Urothelium cell line (cell line): Measurements from ENCODE around the gene ACACA.

Experiments
- DNase-seq: peaks from one replicate; pipeline ENCODE4 v3.0.0; 2011; ENCODE audit warnings: low spot score, mixed read lengths
- FAIRE-seq: peaks from 2 replicates; lab custom pipeline; 2011; peaks lifted over from hg19 to GRCh38; lab: Jason Lieb, UNC

Gene ACACA

DNA sequence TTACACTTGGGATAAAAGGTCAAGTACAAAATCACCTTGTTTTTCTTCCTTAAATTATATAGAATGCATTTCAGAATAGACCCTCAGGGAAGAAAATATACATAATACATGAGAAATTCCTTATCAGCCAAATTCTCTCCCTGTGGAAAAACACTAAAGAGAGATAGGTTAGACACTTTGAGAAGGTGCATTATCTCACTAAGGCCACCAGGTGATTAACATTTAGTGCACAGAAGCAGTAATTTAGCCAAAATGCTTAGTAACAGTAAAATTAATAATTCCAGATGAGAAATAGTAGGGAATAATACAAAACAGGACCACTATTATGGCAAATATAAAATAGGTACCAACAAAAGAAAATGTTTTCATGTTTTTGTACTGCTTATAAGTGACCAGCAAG, 216.1 kb downstream of the ACACA start:
- FAIRE-seq (no peak), DNase-seq (no peak)

DNA sequence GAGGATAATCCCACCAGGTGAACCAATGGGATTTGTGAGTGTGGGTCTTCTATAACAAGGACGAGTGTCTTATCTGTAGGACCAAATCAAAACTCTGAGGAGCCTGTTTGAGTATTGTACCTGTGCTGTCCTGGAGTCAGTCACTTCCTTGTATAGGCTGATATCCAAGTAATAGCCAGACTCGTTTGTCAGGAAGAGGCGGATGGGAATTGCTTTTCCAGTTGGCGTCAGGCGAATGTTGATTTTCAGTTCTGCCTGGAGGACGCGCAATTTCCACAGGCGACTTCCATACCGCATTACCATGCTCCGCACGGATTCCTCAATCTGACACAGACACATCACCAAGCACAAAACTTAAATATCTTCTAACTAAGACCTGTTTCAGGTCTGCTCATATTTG, 218.5 kb downstream of the ACACA start:
- FAIRE-seq, result no peak
- DNase-seq, result no peak

DNA sequence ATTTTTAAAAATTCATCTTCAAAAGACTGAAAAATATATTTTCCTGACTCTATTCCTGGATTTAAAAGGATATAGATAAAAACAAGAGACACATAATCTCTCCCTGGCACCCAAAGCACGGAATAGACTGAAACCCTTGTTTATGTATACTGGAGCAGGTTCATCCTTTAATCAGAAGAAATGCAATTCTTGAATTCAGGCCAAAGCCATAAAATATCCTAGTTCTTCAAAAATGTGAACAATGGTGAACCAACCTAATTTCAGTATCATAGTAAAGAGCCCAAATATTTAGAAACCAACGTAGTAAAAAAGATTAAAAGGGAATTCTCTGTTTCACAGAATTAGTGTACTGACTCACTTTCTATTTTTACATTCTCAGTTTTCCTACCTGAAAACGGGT, 219.4 kb downstream of the ACACA start:
- DNase-seq (no peak), FAIRE-seq (no peak)

DNA sequence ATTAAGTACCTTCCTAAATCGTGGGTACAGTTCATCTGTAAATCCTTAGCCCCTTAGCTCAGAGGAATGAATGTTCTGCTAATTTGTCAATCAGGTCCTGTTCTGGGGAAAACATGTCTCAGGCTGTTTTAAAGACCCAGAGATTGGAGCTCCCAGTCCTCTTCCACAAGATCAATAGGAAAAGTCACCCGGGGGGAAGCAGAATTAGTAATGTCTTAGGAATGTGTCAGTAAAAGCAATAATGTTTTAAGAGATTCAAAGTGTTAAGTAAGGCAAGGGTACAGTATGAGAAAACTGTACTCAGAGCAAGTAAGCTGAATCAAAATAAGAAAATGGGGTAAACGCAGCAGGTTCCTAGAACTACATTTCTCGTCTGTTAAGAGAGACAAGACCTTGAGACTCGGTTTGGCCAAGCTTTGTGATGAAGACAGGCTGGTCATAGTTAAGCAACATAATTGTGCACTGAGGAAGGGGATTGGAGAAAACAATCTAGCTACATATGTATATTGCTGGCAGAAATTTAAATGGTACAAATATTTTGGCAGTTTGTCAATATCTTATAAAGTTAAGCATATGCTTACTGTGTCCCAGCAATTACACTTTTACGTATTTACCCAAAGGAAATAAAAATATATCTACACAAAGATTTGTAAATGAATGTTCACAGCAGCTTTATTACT, 223.7 kb downstream of the ACACA start:
- FAIRE-seq (no peak), DNase-seq (no peak)

DNA sequence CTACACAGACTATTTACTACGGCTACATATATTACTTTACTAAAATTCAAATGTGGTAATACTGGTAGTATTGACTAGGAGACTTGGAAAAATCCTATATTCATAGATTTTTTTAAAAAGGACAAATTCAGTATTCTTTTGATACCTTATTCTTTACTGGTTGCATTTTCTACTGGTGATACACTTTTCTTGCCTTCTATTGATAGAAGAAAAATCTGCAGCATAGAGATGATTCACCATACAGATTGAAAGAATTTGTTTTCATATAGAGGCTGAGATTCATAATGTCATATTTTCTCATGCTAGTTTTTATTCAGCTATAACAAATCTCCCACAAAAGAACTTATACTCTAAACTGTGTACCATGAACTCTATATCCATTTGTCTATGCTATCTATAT, 226.3 kb downstream of the ACACA start:
- FAIRE-seq (no peak), DNase-seq (no peak)

DNA sequence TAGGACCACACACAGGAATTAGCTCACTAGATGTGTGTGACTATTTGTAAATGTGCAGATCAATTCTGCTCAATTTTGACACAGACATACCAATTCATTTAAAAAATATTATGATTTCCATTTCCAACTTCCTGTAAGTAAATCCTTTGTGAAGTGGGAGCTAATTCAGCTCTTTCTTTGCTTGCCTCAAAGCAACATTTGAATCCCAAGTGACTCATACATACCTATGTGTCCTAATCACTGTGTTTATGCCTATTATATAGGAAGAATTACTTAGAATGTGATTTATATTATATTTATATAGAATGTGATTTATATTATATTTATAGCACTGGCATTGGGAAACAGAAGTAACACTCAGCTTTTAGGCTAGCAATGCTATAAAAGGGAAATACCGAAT, 226.7 kb downstream of the ACACA start:
- FAIRE-seq, result no peak
- no peak for DNase-seq

DNA sequence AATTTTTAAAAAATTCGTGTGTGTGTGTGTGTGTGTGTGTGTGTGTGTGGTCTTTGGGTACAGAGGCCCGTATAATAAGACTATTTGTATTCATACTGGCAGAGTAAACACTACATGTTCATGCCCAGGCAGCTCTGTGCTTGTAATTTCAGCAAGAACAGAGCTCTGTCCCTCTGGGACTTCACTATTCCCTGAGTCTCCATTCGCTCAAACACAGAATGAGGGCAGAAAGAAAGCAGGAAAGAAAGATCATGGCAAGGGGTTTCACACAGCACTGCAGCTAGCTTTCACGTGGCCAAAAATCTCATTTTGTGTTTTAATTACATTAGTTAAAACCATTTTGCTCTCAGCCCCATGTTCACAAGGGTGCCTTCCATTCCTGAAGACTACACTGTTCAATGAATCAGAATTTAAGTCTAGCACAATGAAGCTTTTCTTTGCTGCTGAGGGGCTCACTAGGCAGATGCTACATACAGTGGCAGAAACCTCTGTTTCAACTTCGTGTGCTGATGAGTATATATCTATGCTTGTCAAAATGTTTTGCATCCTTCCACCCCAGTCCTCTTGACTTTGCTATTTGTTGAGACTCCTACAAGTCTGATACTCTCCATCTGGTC, 229.3 kb downstream of the ACACA start:
- DNase-seq (no peak), FAIRE-seq (no peak)

DNA sequence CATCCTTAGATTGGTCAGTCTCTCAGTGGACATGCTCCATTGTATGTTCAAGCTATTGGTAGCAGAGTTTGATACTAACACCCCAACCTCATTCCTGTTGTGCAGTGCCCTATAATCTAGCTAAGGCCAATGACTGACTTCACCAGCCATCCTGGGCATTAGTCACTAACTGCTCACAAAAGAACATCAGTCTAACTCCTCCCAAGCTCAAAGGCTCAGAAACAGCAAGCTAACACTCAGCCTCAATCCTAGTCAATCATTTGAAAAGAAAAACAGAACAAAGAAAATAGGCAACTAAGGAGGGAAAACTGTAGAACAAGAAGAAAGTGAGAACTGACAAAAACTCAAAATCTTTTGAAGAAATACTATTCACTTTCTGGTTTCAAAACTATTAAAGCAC, 229.9 kb downstream of the ACACA start:
- no peak for FAIRE-seq
- no peak for DNase-seq

DNA sequence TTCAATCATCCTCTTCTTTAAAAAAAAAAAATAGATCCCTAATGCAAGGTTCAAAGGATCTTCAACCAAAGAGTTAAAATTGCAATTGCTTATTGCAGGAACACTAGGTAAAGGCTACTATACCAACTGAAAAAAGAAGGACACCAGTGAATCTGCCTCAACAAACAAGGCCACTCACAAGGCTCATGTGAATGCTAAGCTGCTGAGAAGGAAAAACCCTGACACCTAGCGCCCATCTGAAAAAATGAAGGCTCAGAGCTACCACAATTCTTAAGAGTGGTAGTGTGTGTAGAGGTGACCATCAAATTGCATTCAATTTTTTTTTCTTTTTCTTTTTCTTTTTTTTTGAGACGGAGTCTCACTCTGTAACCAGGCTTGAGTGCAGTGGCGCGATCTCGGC, 232.4 kb downstream of the ACACA start:
- DNase-seq (no peak), FAIRE-seq (no peak)

DNA sequence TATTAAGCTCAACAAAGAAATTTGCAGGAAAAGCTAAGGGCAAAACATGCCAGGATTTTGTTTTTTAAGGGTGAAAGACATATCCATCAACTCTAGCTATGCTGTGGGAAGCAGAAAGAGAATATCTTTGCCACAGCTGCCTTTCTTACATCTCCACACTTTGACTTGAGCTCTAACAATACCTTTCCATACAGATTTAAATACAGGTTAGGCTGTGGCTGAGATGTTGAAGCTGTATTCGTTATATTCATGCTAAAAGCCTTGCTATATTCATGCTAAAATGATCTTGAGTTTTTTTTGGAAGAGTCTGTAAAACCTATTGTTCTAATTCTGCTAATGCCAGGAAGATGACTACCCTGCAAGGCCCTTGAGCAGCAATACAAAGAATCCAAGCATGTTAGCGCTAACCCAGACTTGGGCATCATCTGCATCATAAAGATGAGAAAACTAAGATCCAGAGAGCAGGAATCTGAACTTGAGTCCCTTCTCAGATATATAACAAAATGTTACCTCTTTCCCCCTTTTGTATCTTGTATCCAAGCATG, 235.7 kb downstream of the ACACA start:
- DNase-seq (no peak), FAIRE-seq (no peak)

DNA sequence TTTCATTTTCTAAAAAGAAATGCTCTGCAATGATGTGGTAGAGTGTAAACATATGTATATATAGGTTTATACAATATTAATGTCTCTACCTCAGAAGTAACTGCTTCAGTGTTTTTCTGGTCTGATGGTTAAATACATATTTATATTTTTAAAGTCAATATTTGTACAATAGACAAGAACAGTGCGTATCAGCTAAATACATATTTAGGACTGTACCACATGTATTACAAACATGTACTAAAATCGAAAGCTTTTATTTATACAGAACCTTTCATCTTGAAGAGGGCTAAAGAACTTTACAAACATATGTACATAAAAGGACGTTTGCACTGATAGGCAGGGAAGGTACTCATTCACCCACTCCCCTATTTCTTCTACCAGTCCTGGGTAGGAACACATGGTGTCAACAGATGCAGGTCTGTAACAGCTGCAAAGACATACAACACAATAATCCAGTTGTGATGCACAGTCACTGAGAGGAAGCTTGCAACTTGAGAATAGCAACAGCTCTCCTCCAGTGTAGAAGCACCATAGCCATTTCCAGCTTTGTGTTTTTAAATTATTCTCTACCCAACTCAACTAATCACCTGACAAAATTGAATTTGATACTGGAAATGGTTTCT, 237.8 kb downstream of the ACACA start:
- FAIRE-seq, result no peak
- no peak for DNase-seq

DNA sequence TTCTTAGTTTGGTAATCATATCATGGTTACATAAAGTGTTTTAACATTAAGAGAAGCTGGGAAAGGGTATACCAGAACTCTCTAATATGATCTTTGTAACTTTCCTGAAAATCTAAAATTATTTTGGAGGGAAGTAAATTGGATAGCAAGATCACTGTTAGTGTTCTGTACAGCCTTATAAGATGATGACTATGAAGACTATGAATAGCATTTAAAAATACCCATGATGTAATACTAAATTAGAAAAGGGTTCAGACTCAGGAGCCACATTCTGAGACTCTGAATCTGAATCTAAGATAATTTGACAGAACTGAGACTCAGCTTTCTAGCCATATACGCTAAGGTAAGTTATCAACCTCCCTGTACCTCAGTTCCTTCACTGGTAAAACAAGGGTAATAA, 238.9 kb downstream of the ACACA start:
- FAIRE-seq (no peak), DNase-seq (no peak)

DNA sequence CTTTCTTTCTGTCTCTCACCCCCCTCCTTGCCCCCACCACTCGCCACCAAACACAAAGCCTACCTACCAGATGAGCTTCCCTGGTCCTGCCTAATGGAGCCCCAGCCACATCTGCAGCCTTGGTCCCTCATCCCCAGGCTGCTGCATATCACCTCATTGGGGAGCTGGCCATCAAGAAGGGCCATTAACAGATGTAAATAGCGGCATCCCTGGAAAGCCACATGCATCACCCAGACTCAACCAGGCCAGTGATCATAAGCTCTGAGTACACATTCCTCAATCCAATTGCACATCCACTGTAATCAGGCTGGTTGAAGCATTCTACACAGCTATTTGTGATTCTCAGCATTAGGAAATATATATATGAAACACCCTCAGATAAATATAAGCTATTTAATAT, 242.6 kb downstream of the ACACA start:
- no peak for DNase-seq
- FAIRE-seq, result no peak

DNA sequence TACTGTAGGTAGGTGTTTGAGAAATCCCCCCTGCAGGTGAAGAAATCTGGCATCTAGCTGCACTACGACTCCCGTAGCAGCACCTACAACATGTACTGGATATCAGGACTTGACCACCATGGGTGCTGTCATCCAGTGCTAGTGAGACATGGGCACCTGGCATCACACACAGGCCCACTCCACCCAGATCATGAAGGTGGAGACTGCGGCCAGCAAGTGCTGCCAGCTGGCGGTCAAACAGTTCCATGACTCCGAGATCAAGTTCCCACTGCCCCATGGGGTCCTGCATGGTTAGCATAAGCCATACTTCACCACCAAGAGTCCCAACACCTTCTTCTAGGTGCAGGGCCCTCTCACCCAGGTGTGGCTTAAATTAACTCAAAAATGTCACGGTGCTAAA, 243.8 kb downstream of the ACACA start:
- FAIRE-seq (no peak), DNase-seq (no peak)

DNA sequence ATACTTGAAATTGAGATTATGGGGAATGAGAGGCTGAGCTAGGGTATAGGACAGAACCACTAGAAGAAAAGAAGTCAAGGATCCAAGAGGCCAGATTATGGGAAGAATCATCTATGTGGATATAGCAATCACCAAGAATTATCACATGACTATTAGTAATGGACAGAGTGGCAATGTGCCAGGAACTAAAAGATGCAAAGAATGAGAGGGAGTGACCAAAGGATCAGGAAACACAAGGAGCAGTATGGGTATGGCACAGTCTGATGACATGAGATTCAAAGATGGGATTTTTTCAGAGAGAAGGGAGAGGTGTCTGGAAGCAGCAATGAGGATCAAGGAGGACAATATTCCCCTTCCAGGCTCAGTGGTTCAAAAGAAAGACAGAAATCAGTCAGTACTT, 245.7 kb downstream of the ACACA start:
- no peak for DNase-seq
- no peak for FAIRE-seq

DNA sequence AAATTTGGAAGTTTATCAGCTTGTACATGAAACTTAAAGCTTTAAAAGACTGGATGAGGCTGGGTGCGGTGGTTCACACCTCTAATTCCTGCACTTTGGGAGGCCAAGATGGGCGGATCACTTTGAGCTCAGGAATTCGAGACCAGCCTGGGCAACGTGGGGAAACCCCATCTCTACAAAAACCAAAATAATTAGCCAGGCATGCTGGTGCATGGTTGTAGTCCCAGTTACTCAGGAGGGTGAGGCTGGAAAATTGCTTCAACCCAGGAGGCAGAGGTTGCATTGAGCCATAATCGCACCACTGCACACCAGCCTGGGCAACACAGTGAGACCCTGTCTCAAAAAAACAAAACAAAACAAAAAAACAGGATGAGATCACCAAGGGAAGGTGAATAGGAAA, 248.3 kb downstream of the ACACA start:
- DNase-seq (no peak), FAIRE-seq (no peak)

DNA sequence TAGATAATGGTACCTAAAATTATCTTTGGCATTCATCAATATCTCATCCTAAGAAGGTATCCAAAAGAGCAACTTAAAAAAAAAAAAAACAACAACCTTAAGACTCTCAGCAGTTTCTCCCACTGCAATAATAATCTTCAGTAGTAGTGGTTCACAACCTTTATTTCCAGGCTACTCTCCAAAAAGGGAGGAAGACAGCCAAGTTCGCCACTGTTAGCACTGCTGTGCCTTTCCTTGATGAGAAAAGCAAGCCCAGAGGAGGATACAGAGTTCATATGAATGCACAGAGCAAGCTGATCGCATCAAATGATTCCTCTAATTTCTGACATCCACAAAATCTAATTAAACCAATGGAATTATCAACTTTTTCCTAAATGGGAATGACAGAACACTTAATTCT, 258.5 kb downstream of the ACACA start:
- DNase-seq, result no peak
- FAIRE-seq, result no peak

DNA sequence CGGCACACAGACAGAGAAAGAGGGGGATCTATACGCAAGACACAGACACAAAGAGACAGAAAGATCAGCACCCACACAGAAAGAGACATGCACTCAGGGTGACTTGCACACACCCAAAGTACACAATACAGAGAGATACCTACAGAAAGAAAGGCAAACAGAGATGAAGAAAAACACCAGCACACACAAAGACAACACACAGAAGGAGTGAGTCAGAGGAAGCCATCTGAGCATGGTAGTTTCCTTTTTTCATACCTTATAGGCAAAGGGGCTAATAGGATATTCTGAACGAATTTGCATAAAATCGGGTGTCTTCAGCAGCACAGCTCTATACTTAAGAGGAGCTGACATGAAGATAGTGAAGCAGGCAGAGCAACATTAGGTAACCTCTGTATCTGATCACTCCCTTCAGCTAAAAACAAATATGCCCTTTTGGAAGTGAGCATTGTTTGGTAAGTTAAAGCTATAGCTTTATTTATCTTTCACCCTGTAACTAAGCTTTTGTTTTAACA, 259.3 kb downstream of the ACACA start:
- DNase-seq (no peak), FAIRE-seq (no peak)

DNA sequence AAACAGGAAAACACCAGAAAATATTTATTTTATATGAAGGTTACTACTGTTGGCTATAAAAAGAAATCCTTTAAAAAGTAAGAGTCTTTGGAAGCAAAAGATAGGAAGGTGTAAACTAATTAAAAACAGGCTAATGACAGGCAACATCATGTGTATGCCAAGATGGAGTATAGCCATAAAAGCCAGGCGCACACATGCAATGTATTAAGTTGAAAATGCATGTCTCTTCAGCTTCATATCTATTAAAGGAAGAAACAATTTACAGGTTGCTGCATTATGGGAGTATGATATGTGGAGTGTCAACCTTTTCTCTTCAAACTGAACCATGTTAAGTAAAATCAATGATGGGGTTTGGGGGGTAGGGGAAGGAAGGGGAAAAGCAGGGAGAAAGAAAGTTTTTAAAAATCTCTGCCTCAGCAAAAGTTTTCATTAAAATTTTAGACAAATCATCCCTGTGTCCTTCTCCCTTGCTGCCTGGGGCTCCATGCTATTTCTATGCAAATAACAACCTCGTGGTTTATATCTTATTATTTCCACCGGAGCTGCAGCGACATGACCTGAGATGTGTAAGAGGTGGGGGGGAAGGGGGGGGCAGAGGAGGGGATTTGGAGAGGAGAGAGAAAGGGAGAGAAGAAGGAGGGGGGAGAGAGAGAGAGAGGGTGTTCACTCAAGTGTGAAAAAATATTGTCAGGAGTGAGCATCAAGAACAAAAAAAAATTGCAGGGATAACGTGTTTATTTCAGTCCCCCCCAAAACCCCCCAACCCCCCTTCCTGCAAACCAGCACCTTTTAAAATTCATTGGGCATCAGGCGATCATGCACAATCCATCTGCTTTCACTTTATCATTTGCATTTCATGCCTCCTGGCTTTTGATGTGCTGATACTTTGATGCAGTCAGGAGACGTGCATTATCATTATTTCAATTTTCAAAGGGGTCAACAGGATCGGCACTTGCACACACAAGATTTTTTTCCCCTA, 260.3 kb downstream of the ACACA start:
- no peak for FAIRE-seq
- no peak for DNase-seq

DNA sequence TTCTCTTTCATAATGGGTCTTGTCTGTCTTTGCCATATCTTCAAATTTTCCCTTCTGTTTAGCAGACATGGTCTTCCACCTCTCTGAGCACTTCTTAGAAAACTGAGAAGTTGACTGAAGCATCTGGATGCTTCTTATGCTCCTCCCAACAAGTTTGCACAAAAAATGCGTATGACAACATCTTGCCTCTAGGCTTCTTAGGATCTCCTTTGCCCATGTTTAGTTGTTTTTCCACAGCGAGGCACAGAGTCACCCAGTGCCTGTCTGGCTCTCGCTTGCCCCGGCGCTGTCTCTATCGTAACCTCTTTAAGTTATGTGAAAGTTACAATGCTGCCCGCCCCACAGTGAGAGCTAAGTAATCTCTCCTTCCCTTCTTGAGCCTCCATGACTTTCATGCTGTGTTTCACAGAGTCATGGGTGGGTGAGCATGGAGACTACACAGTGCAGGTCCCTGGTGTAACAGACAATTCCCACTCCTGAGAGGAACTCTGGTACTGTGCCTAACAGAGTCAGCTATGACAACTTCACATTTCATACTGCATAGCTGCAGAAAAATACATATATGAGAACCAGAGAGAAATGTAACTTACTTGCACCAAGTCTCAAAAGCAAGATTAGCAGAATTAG, 262.4 kb downstream of the ACACA start:
- FAIRE-seq (no peak), DNase-seq (no peak)
